ENCODE results near the gene ADAMTS12.

The ADAMTS12 gene

DNA sequence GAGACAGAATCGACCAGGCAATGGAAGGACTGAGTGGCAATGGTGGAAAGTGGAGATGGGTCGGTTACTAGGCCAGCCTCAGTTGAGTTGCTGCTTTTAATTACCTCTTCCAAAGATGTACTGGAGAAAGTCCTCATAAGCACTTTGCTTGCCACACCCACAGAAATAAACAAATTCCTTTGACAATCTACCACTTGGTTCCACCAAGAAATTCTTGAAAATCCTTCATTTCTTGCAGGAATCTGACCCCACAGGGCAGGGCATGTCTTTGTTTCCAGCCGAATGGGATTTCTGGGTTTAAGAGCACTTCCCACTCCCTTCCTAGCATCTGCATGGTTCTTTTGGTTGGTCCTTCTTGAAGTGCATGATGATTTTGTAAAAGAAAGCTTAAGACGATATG, 54.5 kb downstream of the ADAMTS12 start (continued):
- no peak for TF ChIP-seq RARB (CRISPR knock-in tag; IDR thresholded peaks at IDR 0.05)

DNA sequence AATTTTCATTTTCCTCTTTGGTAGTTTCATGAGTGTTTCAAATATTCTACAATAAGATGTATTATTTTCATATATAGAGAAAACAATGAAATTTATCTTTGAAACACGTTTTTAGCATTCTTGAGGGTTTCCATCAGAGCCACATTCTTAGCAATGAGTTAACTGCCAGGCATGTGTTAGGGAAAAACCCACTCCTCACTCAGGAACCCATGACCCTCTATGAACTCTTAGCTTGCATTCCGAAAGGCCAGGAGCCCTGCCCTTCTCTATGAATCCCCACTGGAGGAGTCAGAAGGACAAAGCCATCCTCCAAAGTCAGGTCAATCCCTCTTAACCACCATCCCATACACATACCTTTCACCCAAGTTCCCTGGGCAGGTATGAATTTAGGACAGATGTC, 57.5 kb downstream of the ADAMTS12 start:
- no peak for ATAC-seq
- TF ChIP-seq, protein P1, sequence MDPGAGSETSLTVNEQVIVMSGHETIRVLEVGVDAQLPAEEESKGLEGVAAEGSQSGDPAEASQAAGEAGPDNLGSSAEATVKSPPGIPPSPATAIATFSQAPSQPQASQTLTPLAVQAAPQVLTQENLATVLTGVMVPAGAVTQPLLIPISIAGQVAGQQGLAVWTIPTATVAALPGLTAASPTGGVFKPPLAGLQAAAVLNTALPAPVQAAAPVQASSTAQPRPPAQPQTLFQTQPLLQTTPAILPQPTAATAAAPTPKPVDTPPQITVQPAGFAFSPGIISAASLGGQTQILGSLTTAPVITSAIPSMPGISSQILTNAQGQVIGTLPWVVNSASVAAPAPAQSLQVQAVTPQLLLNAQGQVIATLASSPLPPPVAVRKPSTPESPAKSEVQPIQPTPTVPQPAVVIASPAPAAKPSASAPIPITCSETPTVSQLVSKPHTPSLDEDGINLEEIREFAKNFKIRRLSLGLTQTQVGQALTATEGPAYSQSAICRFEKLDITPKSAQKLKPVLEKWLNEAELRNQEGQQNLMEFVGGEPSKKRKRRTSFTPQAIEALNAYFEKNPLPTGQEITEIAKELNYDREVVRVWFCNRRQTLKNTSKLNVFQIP (CRISPR knock-in tag; IDR thresholded peaks at IDR 0.05; ENCODE audit: borderline replicate concordance, low read depth): no peak
- TF ChIP-seq ESRRG (CRISPR knock-in tag; IDR thresholded peaks at IDR 0.05) (no peak), CSDC2 (CRISPR knock-in tag; IDR thresholded peaks at IDR 0.05) (no peak), GLIS3 (CRISPR knock-in tag; IDR thresholded peaks at IDR 0.05) (no peak), ZNF8 (CRISPR knock-in tag; IDR thresholded peaks at IDR 0.05) (no peak), RARB (CRISPR knock-in tag; IDR thresholded peaks at IDR 0.05) (no peak)

DNA sequence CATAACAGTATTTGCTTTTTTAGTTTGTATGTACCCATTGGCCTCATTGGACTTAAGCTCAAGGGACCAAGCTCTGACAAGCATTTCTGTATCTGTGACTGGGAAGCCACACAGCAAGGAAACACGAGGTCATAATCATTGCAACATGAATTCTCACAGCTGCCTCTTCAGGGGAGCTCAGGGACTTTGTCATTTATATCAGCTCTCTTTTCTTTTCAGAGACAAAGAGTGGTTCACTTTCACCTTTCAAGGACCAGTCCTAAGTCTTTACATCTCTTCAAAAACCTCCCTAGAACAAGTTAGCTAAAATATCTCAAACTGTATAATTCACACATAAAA, 58.6 kb downstream of the ADAMTS12 start:
- ATAC-seq: no peak
- TF ChIP-seq ZNF8 (CRISPR knock-in tag; IDR thresholded peaks at IDR 0.05) (no peak), SNAI2 (CRISPR knock-in tag; IDR thresholded peaks at IDR 0.05) (no peak), RARB (CRISPR knock-in tag; IDR thresholded peaks at IDR 0.05) (no peak), ZFP30 (CRISPR knock-in tag; IDR thresholded peaks at IDR 0.05) (no peak), PPARA (CRISPR knock-in tag; IDR thresholded peaks at IDR 0.05; ENCODE audit: borderline replicate concordance) (no peak), TCF4 (CRISPR knock-in tag; IDR thresholded peaks at IDR 0.05; ENCODE audit: borderline replicate concordance) (no peak)
- TF ChIP-seq, protein P2, sequence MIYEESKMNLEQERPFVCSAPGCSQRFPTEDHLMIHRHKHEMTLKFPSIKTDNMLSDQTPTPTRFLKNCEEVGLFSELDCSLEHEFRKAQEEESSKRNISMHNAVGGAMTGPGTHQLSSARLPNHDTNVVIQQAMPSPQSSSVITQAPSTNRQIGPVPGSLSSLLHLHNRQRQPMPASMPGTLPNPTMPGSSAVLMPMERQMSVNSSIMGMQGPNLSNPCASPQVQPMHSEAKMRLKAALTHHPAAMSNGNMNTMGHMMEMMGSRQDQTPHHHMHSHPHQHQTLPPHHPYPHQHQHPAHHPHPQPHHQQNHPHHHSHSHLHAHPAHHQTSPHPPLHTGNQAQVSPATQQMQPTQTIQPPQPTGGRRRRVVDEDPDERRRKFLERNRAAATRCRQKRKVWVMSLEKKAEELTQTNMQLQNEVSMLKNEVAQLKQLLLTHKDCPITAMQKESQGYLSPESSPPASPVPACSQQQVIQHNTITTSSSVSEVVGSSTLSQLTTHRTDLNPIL (CRISPR knock-in tag; IDR thresholded peaks at IDR 0.05; ENCODE audit: low read depth): no peak

DNA sequence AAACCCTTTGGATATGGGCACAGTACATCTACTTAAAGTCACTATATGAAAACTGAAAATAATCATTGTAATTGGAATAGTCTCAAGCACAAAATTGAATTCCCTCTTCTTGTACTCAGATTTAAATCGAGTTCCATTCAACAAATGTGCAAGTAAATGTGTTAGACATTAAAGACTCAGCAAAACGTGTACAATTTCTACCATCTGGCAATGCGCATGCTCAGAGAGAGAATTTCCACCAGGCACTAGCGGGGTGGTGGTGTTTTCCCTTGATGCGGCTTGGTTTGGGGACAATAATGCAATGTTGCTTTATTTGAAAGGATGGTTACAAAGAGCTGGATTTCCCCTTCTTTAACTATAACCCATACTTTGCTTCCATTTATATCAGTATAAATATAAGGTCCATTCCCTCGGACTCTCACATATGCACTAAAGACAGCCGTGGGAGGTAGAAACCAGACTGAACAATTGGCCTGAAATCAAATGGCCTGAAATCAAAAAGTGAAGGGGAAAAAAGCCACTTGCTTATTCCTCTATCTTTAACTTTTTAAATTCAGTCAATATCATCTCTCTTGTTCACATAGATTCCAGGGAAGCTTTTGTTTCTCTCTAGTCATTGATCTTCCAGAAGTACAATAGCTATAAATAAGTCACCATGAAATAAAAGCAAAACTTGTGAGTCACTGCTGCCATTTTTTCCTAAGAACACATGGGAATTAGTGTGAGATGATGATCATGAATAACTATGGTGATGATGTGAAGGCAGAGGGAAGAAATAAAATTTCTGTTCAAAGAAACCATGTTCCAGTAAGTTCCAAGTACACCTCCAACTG, 59.2 kb downstream of the ADAMTS12 start:
- TF ChIP-seq, protein P3, sequence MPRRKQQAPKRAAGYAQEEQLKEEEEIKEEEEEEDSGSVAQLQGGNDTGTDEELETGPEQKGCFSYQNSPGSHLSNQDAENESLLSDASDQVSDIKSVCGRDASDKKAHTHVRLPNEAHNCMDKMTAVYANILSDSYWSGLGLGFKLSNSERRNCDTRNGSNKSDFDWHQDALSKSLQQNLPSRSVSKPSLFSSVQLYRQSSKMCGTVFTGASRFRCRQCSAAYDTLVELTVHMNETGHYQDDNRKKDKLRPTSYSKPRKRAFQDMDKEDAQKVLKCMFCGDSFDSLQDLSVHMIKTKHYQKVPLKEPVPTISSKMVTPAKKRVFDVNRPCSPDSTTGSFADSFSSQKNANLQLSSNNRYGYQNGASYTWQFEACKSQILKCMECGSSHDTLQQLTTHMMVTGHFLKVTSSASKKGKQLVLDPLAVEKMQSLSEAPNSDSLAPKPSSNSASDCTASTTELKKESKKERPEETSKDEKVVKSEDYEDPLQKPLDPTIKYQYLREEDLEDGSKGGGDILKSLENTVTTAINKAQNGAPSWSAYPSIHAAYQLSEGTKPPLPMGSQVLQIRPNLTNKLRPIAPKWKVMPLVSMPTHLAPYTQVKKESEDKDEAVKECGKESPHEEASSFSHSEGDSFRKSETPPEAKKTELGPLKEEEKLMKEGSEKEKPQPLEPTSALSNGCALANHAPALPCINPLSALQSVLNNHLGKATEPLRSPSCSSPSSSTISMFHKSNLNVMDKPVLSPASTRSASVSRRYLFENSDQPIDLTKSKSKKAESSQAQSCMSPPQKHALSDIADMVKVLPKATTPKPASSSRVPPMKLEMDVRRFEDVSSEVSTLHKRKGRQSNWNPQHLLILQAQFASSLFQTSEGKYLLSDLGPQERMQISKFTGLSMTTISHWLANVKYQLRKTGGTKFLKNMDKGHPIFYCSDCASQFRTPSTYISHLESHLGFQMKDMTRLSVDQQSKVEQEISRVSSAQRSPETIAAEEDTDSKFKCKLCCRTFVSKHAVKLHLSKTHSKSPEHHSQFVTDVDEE (CRISPR knock-in tag; IDR thresholded peaks at IDR 0.05): no peak
- no peak for TF ChIP-seq ZC3H10 (CRISPR knock-in tag; IDR thresholded peaks at IDR 0.05)
- TF ChIP-seq, protein P4, sequence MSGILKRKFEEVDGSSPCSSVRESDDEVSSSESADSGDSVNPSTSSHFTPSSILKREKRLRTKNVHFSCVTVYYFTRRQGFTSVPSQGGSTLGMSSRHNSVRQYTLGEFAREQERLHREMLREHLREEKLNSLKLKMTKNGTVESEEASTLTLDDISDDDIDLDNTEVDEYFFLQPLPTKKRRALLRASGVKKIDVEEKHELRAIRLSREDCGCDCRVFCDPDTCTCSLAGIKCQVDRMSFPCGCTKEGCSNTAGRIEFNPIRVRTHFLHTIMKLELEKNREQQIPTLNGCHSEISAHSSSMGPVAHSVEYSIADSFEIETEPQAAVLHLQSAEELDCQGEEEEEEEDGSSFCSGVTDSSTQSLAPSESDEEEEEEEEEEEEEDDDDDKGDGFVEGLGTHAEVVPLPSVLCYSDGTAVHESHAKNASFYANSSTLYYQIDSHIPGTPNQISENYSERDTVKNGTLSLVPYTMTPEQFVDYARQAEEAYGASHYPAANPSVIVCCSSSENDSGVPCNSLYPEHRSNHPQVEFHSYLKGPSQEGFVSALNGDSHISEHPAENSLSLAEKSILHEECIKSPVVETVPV (CRISPR knock-in tag; IDR thresholded peaks at IDR 0.05): no peak
- TF ChIP-seq CSDC2 (CRISPR knock-in tag; IDR thresholded peaks at IDR 0.05): no peak
- TF ChIP-seq, protein P2 (CRISPR knock-in tag; IDR thresholded peaks at IDR 0.05; ENCODE audit: low read depth): no peak
- no peak for TF ChIP-seq ZNF8 (CRISPR knock-in tag; IDR thresholded peaks at IDR 0.05)
- TF ChIP-seq PPARA (CRISPR knock-in tag; IDR thresholded peaks at IDR 0.05; ENCODE audit: borderline replicate concordance): no peak
- no peak for TF ChIP-seq ZNF70 (CRISPR knock-in tag; IDR thresholded peaks at IDR 0.05)
- ATAC-seq: no peak

DNA sequence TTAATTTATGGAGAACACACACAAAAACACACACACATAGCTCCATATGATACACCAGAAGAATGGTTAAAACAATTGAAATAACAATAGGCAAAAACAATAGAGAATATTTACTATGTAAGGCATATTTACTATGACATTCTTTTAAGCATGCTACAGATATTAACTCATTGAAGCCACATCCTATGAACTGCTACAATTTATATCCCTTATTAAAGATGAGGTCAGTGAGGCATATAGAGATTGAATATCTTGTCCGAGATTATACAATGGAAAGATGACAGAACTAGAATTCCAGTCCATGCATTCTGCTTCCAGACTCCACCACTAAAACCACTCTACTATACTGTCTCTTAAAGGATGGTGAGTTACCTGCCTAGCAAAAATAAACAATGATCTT, 60.7 kb downstream of the ADAMTS12 start:
- TF ChIP-seq ZFP3 (CRISPR knock-in tag; IDR thresholded peaks at IDR 0.05) (no peak), ZNF8 (CRISPR knock-in tag; IDR thresholded peaks at IDR 0.05) (no peak), ZC3H10 (CRISPR knock-in tag; IDR thresholded peaks at IDR 0.05) (no peak), ARNTL (CRISPR knock-in tag; IDR thresholded peaks at IDR 0.05; ENCODE audit: borderline replicate concordance, low read depth) (no peak), PPARA (CRISPR knock-in tag; IDR thresholded peaks at IDR 0.05; ENCODE audit: borderline replicate concordance) (no peak), CSDC2 (CRISPR knock-in tag; IDR thresholded peaks at IDR 0.05) (no peak)
- TF ChIP-seq, protein P5, sequence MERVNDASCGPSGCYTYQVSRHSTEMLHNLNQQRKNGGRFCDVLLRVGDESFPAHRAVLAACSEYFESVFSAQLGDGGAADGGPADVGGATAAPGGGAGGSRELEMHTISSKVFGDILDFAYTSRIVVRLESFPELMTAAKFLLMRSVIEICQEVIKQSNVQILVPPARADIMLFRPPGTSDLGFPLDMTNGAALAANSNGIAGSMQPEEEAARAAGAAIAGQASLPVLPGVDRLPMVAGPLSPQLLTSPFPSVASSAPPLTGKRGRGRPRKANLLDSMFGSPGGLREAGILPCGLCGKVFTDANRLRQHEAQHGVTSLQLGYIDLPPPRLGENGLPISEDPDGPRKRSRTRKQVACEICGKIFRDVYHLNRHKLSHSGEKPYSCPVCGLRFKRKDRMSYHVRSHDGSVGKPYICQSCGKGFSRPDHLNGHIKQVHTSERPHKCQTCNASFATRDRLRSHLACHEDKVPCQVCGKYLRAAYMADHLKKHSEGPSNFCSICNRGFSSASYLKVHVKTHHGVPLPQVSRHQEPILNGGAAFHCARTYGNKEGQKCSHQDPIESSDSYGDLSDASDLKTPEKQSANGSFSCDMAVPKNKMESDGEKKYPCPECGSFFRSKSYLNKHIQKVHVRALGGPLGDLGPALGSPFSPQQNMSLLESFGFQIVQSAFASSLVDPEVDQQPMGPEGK (CRISPR knock-in tag; IDR thresholded peaks at IDR 0.05; ENCODE audit: borderline replicate concordance): no peak
- TF ChIP-seq, protein P4 (CRISPR knock-in tag; IDR thresholded peaks at IDR 0.05): no peak
- ATAC-seq: no peak

Measured in SK-N-SH treated with all-trans-retinoic acid at 6 μM for 48 hours (cell line).